DMS79 treated with DMSO at 0.1 percent for 48 hours (cell line): ENCODE data around the gene ELOVL3.

ENCODE experiments used
- DNase-seq: peaks from one replicate; lab custom pipeline; 2025; lab: John Stamatoyannopoulos, UW

The ELOVL3 gene

DNA sequence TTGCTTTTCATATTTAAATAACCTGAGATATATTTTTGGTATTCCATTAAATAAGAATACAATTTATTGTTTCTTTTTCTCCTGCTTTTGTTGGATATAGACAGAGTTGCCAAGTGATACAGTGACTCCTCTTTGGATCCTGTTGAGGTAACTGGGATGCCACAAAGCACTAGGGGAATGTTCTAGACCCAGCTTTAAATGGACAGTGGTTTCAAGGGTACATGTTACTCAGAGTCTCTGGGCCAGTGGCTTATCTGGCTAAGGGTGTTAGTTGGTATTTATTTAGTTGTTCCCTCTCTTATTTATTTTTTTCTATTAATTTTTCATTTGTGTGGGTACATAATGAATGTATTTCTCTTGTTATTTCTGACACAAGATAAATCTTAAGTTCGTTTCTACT is 28.3 kb downstream of the ELOVL3 start:
- DNase-seq = no peak

DNA sequence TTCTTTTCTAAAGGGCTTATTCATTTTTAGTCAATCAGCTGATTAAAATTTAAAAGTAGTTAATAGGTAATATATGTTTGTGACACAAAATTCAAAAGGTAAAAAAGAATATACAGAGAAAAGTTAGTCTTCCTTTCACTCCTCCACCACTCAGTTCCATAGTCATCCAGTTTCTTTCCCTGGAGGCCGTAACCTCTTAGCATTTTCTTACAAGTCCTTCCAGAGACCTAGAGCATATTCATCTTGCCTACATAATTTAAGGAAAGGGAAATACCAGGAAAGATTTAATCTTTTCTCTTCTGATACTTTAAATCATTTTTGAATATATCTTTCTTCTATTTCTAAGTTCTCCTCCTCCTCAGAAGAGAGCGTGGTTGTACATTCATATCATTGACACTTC is 29.3 kb downstream of the ELOVL3 start:
- DNase-seq = no peak

DNA sequence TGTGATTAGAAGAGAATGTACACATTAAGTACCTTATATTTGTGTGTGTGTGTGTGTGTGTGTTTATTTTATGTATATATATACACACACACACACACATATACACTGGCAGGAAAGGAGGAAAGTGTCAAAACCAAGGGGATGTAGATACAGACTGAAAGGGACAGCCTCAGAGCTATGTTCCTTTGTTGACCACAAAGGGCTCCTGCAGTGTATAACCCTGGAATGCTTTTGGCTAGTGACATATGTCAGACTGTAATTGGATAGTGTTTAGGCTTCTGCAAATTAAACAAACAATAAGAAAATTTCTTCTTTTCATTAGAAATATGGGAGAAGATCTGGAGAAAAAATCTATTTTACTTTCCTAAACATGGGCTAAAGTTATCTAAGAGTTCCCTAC is 35.1 kb downstream of the ELOVL3 start:
- no peak for DNase-seq

DNA sequence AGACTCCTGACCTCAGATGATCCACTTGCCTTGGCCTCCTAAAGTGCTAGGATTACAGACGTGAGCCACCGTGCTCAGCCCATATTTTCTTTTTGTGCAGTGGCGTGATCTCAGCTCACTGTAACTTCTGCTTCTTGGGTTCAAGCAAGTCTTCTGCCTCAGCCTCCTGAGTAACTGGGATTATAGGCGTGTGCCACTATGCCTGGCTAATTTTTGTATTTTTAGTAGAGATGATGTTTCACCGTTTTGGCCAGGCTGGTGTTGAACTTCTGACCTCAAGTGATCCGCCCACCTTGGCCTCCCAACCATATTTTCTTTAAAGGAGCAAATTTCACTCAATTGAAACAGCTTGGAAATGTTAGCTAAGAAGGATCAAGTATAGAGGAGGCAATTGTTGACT is 35.7 kb downstream of the ELOVL3 start:
- no peak for DNase-seq

DNA sequence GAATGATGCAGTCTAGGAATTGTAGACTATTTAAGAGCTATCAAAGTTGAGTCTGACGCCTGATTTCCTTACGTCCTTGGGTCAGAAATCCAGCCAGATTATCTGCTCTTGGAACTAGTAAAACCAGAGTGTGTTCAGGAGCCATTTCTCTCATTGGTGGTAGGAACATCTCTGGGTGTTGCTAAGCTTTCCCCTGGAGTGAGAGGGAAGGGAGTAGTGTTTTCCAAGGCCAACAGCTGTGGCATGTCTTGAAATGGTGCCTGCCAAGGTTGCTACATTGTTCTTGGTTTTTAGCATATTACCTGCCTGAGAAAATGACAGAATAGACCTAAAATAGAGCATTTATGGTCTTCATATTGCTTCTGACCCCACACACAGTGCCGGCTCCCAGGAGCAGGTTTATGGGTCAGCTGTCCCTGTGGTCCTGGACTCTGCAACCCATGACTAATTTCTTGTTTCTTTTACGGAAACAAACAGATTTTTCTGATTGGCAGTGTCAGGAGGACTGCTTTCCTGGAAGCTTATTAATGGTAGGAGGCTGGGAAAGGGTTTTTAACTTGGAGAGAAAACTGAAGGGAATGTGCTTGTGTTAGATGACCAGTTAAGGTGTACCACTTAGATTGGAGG is 36.8 kb downstream of the ELOVL3 start:
- DNase-seq = no peak

DNA sequence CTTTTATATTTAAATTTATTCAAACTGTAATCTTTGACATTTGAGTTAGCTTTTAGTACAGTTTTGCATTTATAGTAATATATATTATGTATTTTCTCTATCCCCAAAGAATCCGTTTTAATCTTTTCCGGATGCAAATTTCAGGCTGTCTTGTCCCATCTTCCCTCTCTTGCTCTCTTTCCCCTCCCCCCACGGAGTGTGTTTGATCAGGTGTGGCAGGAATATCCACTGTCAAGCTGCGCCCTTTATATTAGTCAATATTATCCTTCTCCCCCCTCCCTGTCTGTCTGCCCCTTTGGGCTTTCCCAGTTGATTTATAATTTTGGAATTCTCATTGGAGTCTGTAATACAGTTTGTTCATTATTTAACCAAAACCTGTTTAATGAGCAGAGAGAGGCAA is 38.3 kb downstream of the ELOVL3 start:
- no peak for DNase-seq

DNA sequence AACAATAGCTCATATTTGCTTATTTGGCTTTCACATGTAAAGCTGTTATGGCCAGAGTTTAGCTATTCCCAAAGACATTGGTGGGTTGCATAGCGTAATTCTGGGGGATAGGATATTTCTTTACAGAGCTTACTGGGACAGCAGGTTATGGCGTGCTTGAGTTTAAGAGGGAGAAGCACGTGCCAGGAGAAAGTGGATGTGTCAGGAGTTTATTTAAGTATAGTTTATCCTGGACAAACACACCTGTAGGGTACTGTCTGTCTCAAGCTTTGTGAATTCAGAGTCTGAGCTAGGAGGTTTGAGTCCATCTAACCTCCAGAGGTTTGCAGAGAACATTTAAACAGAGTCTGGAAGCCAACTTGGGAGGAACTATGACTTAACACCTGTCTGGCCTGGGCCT is 40.6 kb downstream of the ELOVL3 start:
- DNase-seq = no peak

DNA sequence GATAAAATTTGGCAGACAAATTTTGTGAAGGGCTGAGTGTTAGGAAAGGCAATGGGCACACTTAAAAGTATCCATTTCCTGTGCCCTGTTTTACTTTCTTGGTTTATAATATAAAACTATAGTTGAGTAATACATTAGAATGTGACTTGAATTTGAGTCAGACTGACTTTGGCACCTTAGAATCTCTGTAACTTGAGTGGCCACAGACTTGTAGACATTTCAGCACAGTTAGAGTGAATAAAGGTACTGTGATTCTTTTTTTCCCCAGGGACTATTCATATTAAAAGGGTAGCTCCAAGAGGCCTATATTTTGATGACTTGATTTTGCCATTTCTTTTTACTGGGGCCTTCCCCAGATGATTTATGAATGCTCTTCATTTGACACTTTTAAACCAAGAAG is 41.6 kb downstream of the ELOVL3 start:
- no peak for DNase-seq

DNA sequence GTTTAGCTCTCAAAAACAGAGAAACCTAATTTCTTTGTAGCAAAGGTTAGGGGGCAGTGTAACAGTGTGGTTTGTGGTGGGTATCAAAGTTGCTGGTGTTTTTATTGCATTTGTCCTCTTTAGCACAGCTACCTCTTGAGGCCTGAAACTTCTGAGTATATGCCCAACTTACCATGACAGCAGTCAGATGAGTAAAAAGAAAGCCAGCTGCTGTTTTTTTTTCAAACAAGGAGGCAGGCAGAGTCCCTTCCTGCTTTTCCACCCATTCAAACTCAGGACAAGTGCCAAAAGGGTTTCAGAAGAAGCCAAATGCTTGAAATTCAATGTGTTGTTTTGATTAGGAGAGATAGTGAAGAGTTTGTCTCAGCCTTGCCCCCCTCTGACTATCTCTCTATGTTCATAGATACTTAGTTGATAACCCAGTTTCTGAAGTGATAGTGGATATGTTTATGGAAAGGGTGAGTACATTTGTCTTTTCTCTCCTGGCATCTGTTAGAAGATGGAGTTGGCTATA is 42.3 kb downstream of the ELOVL3 start:
- DNase-seq = no peak

DNA sequence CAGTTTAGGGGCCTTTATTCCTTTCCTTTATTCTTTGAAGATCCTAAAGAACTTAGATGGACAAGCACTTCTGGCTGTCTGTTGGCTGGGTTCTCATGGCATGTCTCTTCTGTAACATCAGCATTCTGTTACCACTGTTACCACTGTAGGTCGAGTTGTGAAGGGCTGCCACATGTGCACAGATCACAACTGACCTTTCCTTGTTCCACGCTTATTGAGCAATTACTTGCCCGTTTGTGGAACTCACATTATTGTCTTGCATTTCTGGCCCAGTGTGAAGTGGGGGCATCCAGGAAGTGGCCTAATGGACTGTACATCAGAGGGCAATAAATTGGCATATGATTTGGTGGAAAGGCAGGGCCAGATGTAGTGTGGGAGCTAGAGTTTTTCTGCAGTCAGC is 42.9 kb downstream of the ELOVL3 start:
- no peak for DNase-seq

DNA sequence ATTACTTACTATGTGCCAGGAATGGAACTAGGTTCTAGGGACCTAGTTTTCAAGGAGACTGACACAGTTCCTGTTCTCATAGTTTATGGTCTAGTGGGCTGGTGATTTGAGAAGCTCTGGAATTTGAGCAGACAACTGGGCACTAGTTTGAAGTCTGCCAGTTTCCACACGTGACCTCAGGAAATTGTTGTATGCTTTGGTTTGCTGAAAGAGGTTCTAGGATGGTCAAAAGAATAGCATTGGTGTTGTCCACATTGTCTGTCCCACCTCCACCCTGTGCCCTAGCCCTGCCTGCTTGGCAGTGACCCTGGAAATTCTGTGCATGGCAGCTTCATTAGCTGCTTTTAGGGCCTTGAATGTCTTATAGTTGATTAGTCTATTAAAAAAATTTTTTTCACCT is 48.0 kb downstream of the ELOVL3 start:
- no peak for DNase-seq

DNA sequence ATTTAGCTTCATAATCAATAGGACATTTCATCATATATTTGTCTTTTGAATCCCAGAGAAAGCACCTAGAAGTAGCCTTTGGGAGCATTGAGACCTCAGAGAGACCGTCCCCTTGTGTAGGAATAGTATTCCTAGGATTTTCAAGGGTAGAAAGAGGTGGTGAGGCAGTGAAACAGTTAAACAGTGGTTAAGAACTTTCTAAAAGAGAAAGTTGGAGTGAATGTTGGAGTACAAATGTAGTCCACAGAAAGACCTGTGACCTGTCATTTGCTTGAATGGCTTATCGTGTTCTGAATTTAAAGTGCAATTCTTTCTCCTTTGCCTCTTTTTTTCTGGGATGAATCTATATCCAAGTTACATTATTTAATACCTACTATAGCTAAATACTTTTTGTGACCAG is 49.2 kb downstream of the ELOVL3 start:
- no peak for DNase-seq

DNA sequence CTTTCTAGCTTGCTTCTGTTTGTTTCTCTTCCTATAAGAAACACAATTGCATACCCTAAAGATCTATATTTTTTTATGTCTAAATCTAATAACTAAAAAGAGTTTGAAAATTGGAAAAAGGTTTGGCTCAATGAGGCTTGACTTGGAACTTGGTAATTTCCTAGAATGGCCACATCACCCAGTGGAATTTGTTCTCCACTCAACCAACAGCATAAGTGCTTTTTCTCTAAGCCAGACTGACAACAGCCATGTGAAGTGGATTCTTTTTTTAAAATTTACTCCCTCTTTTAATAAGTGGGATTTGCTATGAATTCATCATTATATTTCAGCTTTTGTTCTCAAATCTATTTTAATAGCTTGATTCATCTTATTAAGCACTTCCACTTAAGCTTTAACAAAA is 53.0 kb downstream of the ELOVL3 start:
- DNase-seq = peak; percentile 1
